PC-3 (cell line): ENCODE measurements around the gene KLK4. TPM values are rescaled to one million over a fixed set of nuclear protein-coding genes. Genes with fewer than 3 reads are reported as not detected.

Experiments
- ATAC-seq: fragments of 200-7000 bp; cut with Tn5 transposase; 2 replicates; pipeline ENCODE4 v1.9.1; 2020; ENCODE audit warnings: mild to moderate bottlenecking, moderate library complexity
- BruUV-seq: library from RNA; stranded (reverse); fragments of 400-500 nt; replicated peaks from 2 replicates; lab custom pipeline; 2021; lab: Mats Ljungman, UMichigan
- CTCF ChIA-PET: fragments of 300-600 bp; sonication (Branson Sonifier 250); formaldehyde crosslinking; loops from one replicate; lab custom pipeline; 2022; ENCODE audit warnings: antibody characterized with exemption; lab: Charles Lee
- POLR2A ChIA-PET: fragments of 300-600 bp; sonication (Branson Sonifier 250); formaldehyde crosslinking; loops from one replicate; lab custom pipeline; 2022; ENCODE audit warnings: antibody characterized with exemption; ENCODE audit not compliant: unreplicated experiment; lab: Charles Lee
- DNase-seq: peaks from one replicate; pipeline ENCODE4 v3.0.0-alpha.2; 2015
- H2AFZ ChIP-seq: fragments of 300-600 bp; sonication (generic); 2 replicates; pipeline ENCODE4 v1.6.0; 2016; ENCODE audit warnings: antibody characterized with exemption, low read length
- H3F3A ChIP-seq: fragments of 300-600 bp; sonication (generic); one replicate; pipeline ENCODE4 v1.6.0; 2017; ENCODE audit warnings: antibody characterized with exemption, low read length, control low read depth, mild to moderate bottlenecking; ENCODE audit not compliant: unreplicated experiment
- H3K27ac ChIP-seq: fragments of 300-600 bp; sonication (generic); 2 replicates; pipeline ENCODE4 v1.5.1; 2016; ENCODE audit warnings: mild to moderate bottlenecking, low read length
- H3K27me3 ChIP-seq: fragments of 300-600 bp; sonication (generic); 2 replicates; pipeline ENCODE4 v1.6.1; 2016; ENCODE audit warnings: low read length, mixed read lengths
- H3K36me3 ChIP-seq: fragments of 300-600 bp; sonication (generic); 2 replicates; pipeline ENCODE4 v1.6.1; 2016; ENCODE audit warnings: low read depth, mixed run types, low read length, mixed read lengths
- H3K4me1 ChIP-seq: fragments of 300-600 bp; sonication (generic); 2 replicates; pipeline ENCODE4 v1.5.1; 2016; ENCODE audit warnings: low read length; ENCODE audit not compliant: insufficient read depth
- H3K4me2 ChIP-seq: fragments of 300-600 bp; sonication (generic); 2 replicates; pipeline ENCODE4 v1.6.0; 2016; ENCODE audit warnings: low read length
- H3K4me3 ChIP-seq: fragments of 300-600 bp; sonication (generic); 2 replicates; pipeline ENCODE4 v1.5.1; 2016; ENCODE audit warnings: mild to moderate bottlenecking, low read length, mixed read lengths
- H3K79me2 ChIP-seq: fragments of 300-600 bp; sonication (generic); 2 replicates; pipeline ENCODE4 v1.6.1; 2017; ENCODE audit warnings: low read length, mixed read lengths
- H3K9ac ChIP-seq: fragments of 300-600 bp; sonication (generic); 2 replicates; pipeline ENCODE4 v1.6.0; 2016; ENCODE audit warnings: mild to moderate bottlenecking, low read length
- H3K9me2 ChIP-seq: fragments of 300-600 bp; sonication (generic); replicated peaks from 2 replicates; pipeline ENCODE4 v1.6.1; 2016; ENCODE audit warnings: mixed run types, low read length, mixed read lengths
- H3K9me3 ChIP-seq: fragments of 300-600 bp; sonication (generic); 2 replicates; pipeline ENCODE4 v1.6.1; 2016; ENCODE audit warnings: low read length, mixed read lengths
- H4K20me1 ChIP-seq: fragments of 300-600 bp; sonication (generic); 2 replicates; pipeline ENCODE4 v1.6.1; 2016; ENCODE audit warnings: low read length, mixed read lengths
- CTCF ChIP-seq: fragments of 300-600 bp; sonication (generic); conservative IDR thresholded peaks from 2 replicates; pipeline ENCODE4 v1.5.1; 2017; ENCODE audit warnings: antibody characterized with exemption, low read depth, mild to moderate bottlenecking, low read length
- EZH2 ChIP-seq: fragments of 300-600 bp; sonication (generic); IDR thresholded peaks from one replicate; pipeline ENCODE4 v1.6.1; 2017; ENCODE audit warnings: antibody characterized with exemption, mild to moderate bottlenecking, low read length; ENCODE audit not compliant: unreplicated experiment
- EZH2phosphoT487 ChIP-seq: fragments of 300-600 bp; sonication (generic); IDR thresholded peaks from 2 replicates; pipeline ENCODE4 v1.6.1; 2018; ENCODE audit warnings: mild to moderate bottlenecking, antibody characterized with exemption, low read length, borderline replicate concordance
- intact Hi-C: fragments of 100-400 bp; cut with micrococcal nuclease; formaldehyde crosslinking; loops from 2 replicates; pipeline ENCODE4 v1.9.0; 2023
- total RNA-seq: library from RNA; depleted of rRNA; stranded (reverse); fragments of >200 nt; gene quantifications from 2 replicates; pipeline ENCODE4 v1.2.3, GENCODE V29; 2014

KLK4 gene
- total RNA-seq, 1 experiment from 2014 or later: not detected

- Histone ChIP-seq H3K4me2 (no peak overlapping the region), H3K9me2 (no peaks in the 10 kb centered on the region), H3K27me3 (peaks cover 76% of the 10 kb centered on the region), H3K4me1 (no peaks in the 10 kb centered on the region; the same call in 1 of the 2 replicates), H3K9ac (no peak overlapping the region), H4K20me1 (no peaks in the 10 kb centered on the region), H3K9me3 (no peaks in the 10 kb centered on the region), H3K4me3 (no peak overlapping the region), H3K36me3 (no peaks in the 10 kb centered on the region), H3K79me2 (no peaks in the 10 kb centered on the region), H2AFZ (no peak overlapping the region), H3K27ac (no peak overlapping the region), H3F3A (no peaks in the 10 kb centered on the region)
- intact Hi-C loops: no loop called here
- BruUV-seq: no TSS peak
- CTCF ChIA-PET: no interaction called here
- TF ChIP-seq EZH2phosphoT487 (no peak), CTCF (no peak), EZH2 (no peak)
- POLR2A ChIA-PET: no interaction called here
- no peak for ATAC-seq
- DNase-seq: no peak
These were observed 473 bp downstream of the KLK4 start for GRCh38 chr19:50910722-50911121.

GRCh38 chr19:50909240-50910070 lies 1.7 kb downstream of the KLK4 start:
- H3K9me3 ChIP-seq: no peaks in the 10 kb centered on the region
- H3K27ac ChIP-seq: no peak overlapping the region
- H3K36me3 ChIP-seq: no peaks in the 10 kb centered on the region
- no peaks in the 10 kb centered on the region; the same call in 1 of the 2 replicates for H3K4me1 ChIP-seq
- ATAC-seq: peak; percentile 75
- no peak overlapping the region for H3K9ac ChIP-seq
- ChIA-PET CTCF (no interaction called here), POLR2A (no interaction called here)
- H3F3A ChIP-seq: no peaks in the 10 kb centered on the region
- no TSS peak for BruUV-seq
- intact Hi-C loops: no loop called here
- H3K79me2 ChIP-seq: no peaks in the 10 kb centered on the region
- H2AFZ ChIP-seq: peak overlapping the region; percentile 43
- H4K20me1 ChIP-seq: no peaks in the 10 kb centered on the region
- H3K4me2 ChIP-seq: peak overlapping the region; percentile 72
- H3K27me3 ChIP-seq: peaks cover 73% of the 10 kb centered on the region
- no peaks in the 10 kb centered on the region for H3K9me2 ChIP-seq
- peak overlapping the region; percentile 45; the same call in 1 of the 2 replicates for H3K4me3 ChIP-seq
- peak; percentile 86 for DNase-seq
- TF ChIP-seq CTCF (no peak), EZH2 (no peak), EZH2phosphoT487 (no peak)

- DNase-seq (no peak), ATAC-seq (no peak)
- Histone ChIP-seq H3K27me3 (peaks cover 71% of the 10 kb centered on the region), H3K9ac (no peak overlapping the region), H3F3A (no peaks in the 10 kb centered on the region), H4K20me1 (no peaks in the 10 kb centered on the region), H3K4me2 (peak overlapping the region; percentile 33), H3K36me3 (no peaks in the 10 kb centered on the region), H3K4me3 (no peak overlapping the region), H3K79me2 (no peaks in the 10 kb centered on the region), H2AFZ (peak overlapping the region; percentile 14; the same call in 1 of the 2 replicates), H3K4me1 (no peaks in the 10 kb centered on the region; the same call in 1 of the 2 replicates), H3K9me2 (no peaks in the 10 kb centered on the region), H3K9me3 (no peaks in the 10 kb centered on the region), H3K27ac (no peak overlapping the region)
- TF ChIP-seq CTCF: no peak
- TF ChIP-seq EZH2phosphoT487: no peak
- no peak for TF ChIP-seq EZH2
- intact Hi-C loops: no loop called here
- BruUV-seq: no TSS peak
- POLR2A ChIA-PET: no interaction called here
- CTCF ChIA-PET: no interaction called here
These were observed 2.9 kb downstream of the KLK4 start for GRCh38 chr19:50908336-50908735.
